GM12878 (cell line): ENCODE measurements around the gene CHCHD6. TPM values are rescaled to one million over a fixed set of nuclear protein-coding genes. Genes with fewer than 3 reads are reported as not detected.

Source experiments
- ATAC-seq: fragments of 200-7000 bp; cut with Tn5 transposase; 3 replicates; pipeline ENCODE4 v1.9.1; 2020; ENCODE audit warnings: mild to moderate bottlenecking, moderate library complexity
- BruUV-seq: library from RNA; stranded (reverse); fragments of 400-500 nt; replicated peaks from 2 replicates; lab custom pipeline; 2021; lab: Mats Ljungman, UMichigan
- CTCF ChIA-PET: fragments of 300-600 bp; sonication (Branson Sonifier 250); formaldehyde crosslinking; extraction: SDS; loops from one replicate; lab custom pipeline; 2021; ENCODE audit warnings: inconsistent platforms; lab: Yijun Ruan, JAX
- POLR2A ChIA-PET: fragments of 350-600 bp; formaldehyde crosslinking; extraction: SDS; loops from one replicate; lab custom pipeline; 2021; ENCODE audit warnings: inconsistent platforms; lab: Charles Lee
- RAD21 ChIA-PET: fragments of 300-600 bp; sonication (Branson Sonifier 250); formaldehyde crosslinking; loops from one replicate; lab custom pipeline; 2023; ENCODE audit warnings: antibody characterized with exemption; ENCODE audit not compliant: unreplicated experiment; lab: Charles Lee
- SMC1A ChIA-PET: fragments of 300-600 bp; sonication (Branson Sonifier 250); formaldehyde crosslinking; loops from one replicate; lab custom pipeline; 2023; ENCODE audit not compliant: unreplicated experiment, uncharacterized antibody; lab: Charles Lee
- DNase-seq: peaks from one replicate; pipeline ENCODE4 v3.0.0-alpha.2; 2011; ENCODE audit warnings: low read depth, low spot score
- FAIRE-seq: peaks from 3 replicates; lab custom pipeline; 2011; peaks lifted over from hg19 to GRCh38; lab: Jason Lieb, UNC
- H2AFZ ChIP-seq: 2 replicates; pipeline ENCODE4 v1.6.0; 2011; ENCODE audit warnings: low read depth, low read length, control low read depth; ENCODE audit not compliant: control insufficient read depth
- H3K27ac ChIP-seq: 2 replicates; pipeline ENCODE4 v1.5.1; 2011; ENCODE audit warnings: control low read depth; ENCODE audit not compliant: control insufficient read depth, insufficient read depth
- H3K27me3 ChIP-seq, 2 experiments: replicated peaks in 1 of 2; 2 replicates each; pipeline versions ENCODE4 v1.6.0 to v1.6.1; 2011; ENCODE audit warnings: low read length in 1 of 2; ENCODE audit not compliant: control insufficient read depth in 2 of 2, insufficient read depth in 2 of 2
- H3K36me3 ChIP-seq, 2 experiments: 2 replicates each; pipeline ENCODE4 v1.5.1; 2011; ENCODE audit warnings: low read length in 1 of 2; ENCODE audit not compliant: control insufficient read depth in 2 of 2, insufficient read depth in 2 of 2
- H3K4me1 ChIP-seq: 2 replicates; pipeline ENCODE4 v1.6.1; 2011; ENCODE audit warnings: mild to moderate bottlenecking, low read length, moderate library complexity, mixed read lengths; ENCODE audit not compliant: control insufficient read depth, insufficient read depth
- H3K4me2 ChIP-seq: 2 replicates; pipeline ENCODE4 v1.6.0; 2011; ENCODE audit warnings: control low read depth; ENCODE audit not compliant: control insufficient read depth, insufficient read depth
- H3K4me3 ChIP-seq: fragments of 200-600 bp; sonication (generic); 2 replicates; pipeline ENCODE4 v1.5.1; 2016
- H3K79me2 ChIP-seq: 2 replicates; pipeline ENCODE4 v1.6.0; 2011; ENCODE audit warnings: low read length; ENCODE audit not compliant: control insufficient read depth, insufficient read depth
- H3K9ac ChIP-seq: 2 replicates; pipeline ENCODE4 v1.8.0; 2011; ENCODE audit warnings: low read length, control low read depth, mixed read lengths; ENCODE audit not compliant: control insufficient read depth, insufficient read depth
- H3K9me3 ChIP-seq: replicated peaks from 3 replicates; pipeline ENCODE4 v1.5.1; 2011; ENCODE audit warnings: mild to moderate bottlenecking, low read length; ENCODE audit not compliant: control insufficient read depth, insufficient read depth
- H4K20me1 ChIP-seq: 2 replicates; pipeline ENCODE4 v1.6.0; 2011; ENCODE audit not compliant: control insufficient read depth, insufficient read depth
- SUZ12 ChIP-seq: fragments of 200-600 bp; sonication (generic); IDR thresholded peaks from one replicate; pipeline ENCODE4 v1.6.1; 2018; ENCODE audit warnings: antibody characterized with exemption, mild to moderate bottlenecking; ENCODE audit not compliant: unreplicated experiment
- TCF3 ChIP-seq: IDR thresholded peaks from 2 replicates; pipeline ENCODE4 v1.6.1; 2012; ENCODE audit warnings: low read depth, mild to moderate bottlenecking, low read length, borderline replicate concordance; ENCODE audit not compliant: insufficient read depth
- USF2 ChIP-seq: IDR thresholded peaks from 2 replicates; pipeline ENCODE4 v1.6.1; 2011; ENCODE audit warnings: low read depth, low read length, improper control_type of control experiment, borderline replicate concordance
- ZBTB4 ChIP-seq: fragments of 450-650 bp; formaldehyde crosslinking; IDR thresholded peaks from 2 replicates; pipeline ENCODE4 v1.4.0; 2022; ENCODE audit warnings: mild to moderate bottlenecking, moderate library complexity
- WGBS: methylation state at CpG from one replicate; pipeline ENCODE4 v1.1.6; 2016; ENCODE audit warnings: low lambda C conversion rate; ENCODE audit not compliant: insufficient replicate concordance, insufficient coverage; ENCODE audit errors: missing lambda C conversion rate; 5-methylcytosine and 5-hydroxymethylcytosine counted together
- in situ Hi-C: fragments of 300-500 bp; cut with MboI; formaldehyde crosslinking; loops from 9 replicates; pipeline ENCODE4 v1.14.3; 2018; ENCODE audit warnings: mixed read lengths
- intact Hi-C: fragments of 100-400 bp; cut with micrococcal nuclease; formaldehyde crosslinking; loops from one replicate; pipeline ENCODE4 v1.14.2; 2022; ENCODE audit not compliant: unreplicated experiment
- polyA plus RNA-seq, 11 experiments: library from polyadenylated mRNA; depleted of rRNA in 4 of 11; unstranded in 6 of 11; stranded (reverse) in 5 of 11; fragments of >200 nt; fragmentation: Nextera tagmentation in 4 of 11; fragmentation: Illumina TruSeq in 1 of 11; extraction: Ambion mirVana in 4 of 11; extraction: Trizol in 1 of 11; gene quantifications; 1 replicate in 1 of 11; 2 replicates in 10 of 11; pipeline versions ENCODE4 v1.2.1 to v1.2.3, GENCODE V29; 2011 to 2016; ENCODE audit warnings: inconsistent platforms in 2 of 11, missing spikeins in 2 of 11, low read depth in 1 of 11
- total RNA-seq, 4 experiments: library from RNA; depleted of rRNA in 3 of 4; stranded (reverse); fragments of >200 nt in 3 of 4; fragmentation: Illumina TruSeq in 1 of 4; extraction: Trizol in 1 of 4; gene quantifications; 2 replicates each; pipeline versions ENCODE4 v1.2.1 to v1.2.3, GENCODE V29; 2013 to 2021

The CHCHD6 gene
- total and polyA plus RNA-seq, 10 of the 15 experiments (the other 5 are each of a cell fraction or from before 2014, with no cell fraction given): 2.7 to 16.7 (median 12.3) TPM

- no peak for TF ChIP-seq ZBTB4
- TF ChIP-seq SUZ12: no peak
Measured at GRCh38 chr3:126952983-126953660, 249.1 kb downstream of the CHCHD6 start (continued).

- H2AFZ ChIP-seq: no peak overlapping the region
- ChIA-PET SMC1A (interaction anchor here (0.9 to 1.2 kb wide), 2 partner anchors 13 to 15 kb away, joined by 3 read pairs; no protein-coding TSS in a partner anchor), CTCF (interaction anchor here (1.1 kb wide), 2 partner anchors 41 to 43 kb away, joined by 3 read pairs; no protein-coding TSS in a partner anchor), RAD21 (interaction anchor here (1.2 to 1.5 kb wide), 2 partner anchors 11 to 27 kb away, joined by 3 to 4 read pairs; no protein-coding TSS in a partner anchor), POLR2A (interaction anchor here (1.3 kb wide), 1 partner anchor 27 kb away, joined by 4 read pairs; no protein-coding TSS in a partner anchor)
- no peak overlapping the region for H3K4me3 ChIP-seq
- ATAC-seq: peak; percentile 86
- peak; percentile 23 for FAIRE-seq
- H3K27me3 ChIP-seq: no peaks in the 10 kb centered on the region
- TF ChIP-seq TCF3 (peak; percentile 14; the same call in 1 of the 2 replicates), USF2 (no peak)
- no peak for DNase-seq
- in situ Hi-C loops (no loop called here), intact Hi-C loops (no loop called here)
- no peak overlapping the region for H3K9ac ChIP-seq
- no TSS peak for BruUV-seq
- H3K36me3 ChIP-seq: no peaks in the 10 kb centered on the region; a peak in 1 of 4 replicates
- H3K9me3 ChIP-seq: no peaks in the 10 kb centered on the region
- H3K27ac ChIP-seq: peak overlapping the region; percentile 1
- WGBS: 56% methylated on average over 10 of the region's 10 CpGs
- H3K79me2 ChIP-seq: no peaks in the 10 kb centered on the region
- H3K4me2 ChIP-seq: peak overlapping the region; percentile 20
- H3K4me1 ChIP-seq: peaks cover 18% of the 10 kb centered on the region
- H4K20me1 ChIP-seq: no peaks in the 10 kb centered on the region
Measured at GRCh38 chr3:126954141-126954842, 250.3 kb downstream of the CHCHD6 start.
